ENCODE data around the gene KIAA0232. TPM values are rescaled to one million over a fixed set of nuclear protein-coding genes. Genes with fewer than 3 reads are reported as not detected.

KIAA0232 gene
- total and polyA plus RNA-seq, 9 donors, result 8.7 to 41.4 (median 38.5) TPM

GRCh38 chr4:6907658-6908191 lies 125.2 kb downstream of the KIAA0232 start:
- peak in 3 of 5 donors; percentile 38 to 63 (median 49) for DNase-seq
- Histone ChIP-seq H3K27me3 (no peaks in the 10 kb centered on the region), H3K4me3 (no peak overlapping the region), H3K27ac (no peak overlapping the region), H3K4me1 (ENCODE audit: insufficient read depth) (peaks cover 10% of the 10 kb centered on the region), H3K9me3 (no peaks in the 10 kb centered on the region), H3K36me3 (no peaks in the 10 kb centered on the region)
- no peak for TF ChIP-seq EP300 (IDR thresholded peaks at IDR 0.05)
- peak in 2 of 3 donors; percentile 9 to 24 for TF ChIP-seq CTCF (IDR thresholded peaks at IDR 0.05)
- intact Hi-C loops (cut with DNase I), result no loop called here
- WGBS, 3 donors, result 25 to 37% (median 34%) methylated on average over 22 of the region's 22 CpGs

GRCh38 chr4:6908432-6909112 lies 126.0 kb downstream of the KIAA0232 start:
- WGBS, 3 donors, result 15 to 22% (median 19%) methylated on average over 15 of the region's 15 CpGs
- Histone ChIP-seq H3K27ac (peak overlapping the region in 1 of 2 donors; percentile 99), H3K27me3 (no peaks in the 10 kb centered on the region), H3K4me1 (ENCODE audit: insufficient read depth) (peaks cover 10% of the 10 kb centered on the region), H3K9me3 (no peaks in the 10 kb centered on the region), H3K36me3 (no peaks in the 10 kb centered on the region), H3K4me3 (peak overlapping the region; percentile 84)
- DNase-seq, result peak in 1 of 5 donors; percentile 33
- intact Hi-C loops (cut with DNase I), result no loop called here
- TF ChIP-seq EP300 (IDR thresholded peaks at IDR 0.05) (no peak), POLR2A (IDR thresholded peaks at IDR 0.05) (no peak), CTCF (IDR thresholded peaks at IDR 0.05) (no peak)

GRCh38 chr4:6909113-6909969 lies 126.8 kb downstream of the KIAA0232 start, which contains the start of gene TBC1D14:
Gene TBC1D14 (plus strand): TSS chr4:6909826. CDS start chr4:6923390, 13,564 bp downstream.
- peak; percentile 88 to 91 (median 90) for DNase-seq
- intact Hi-C loops (cut with DNase I), result no loop called here
- TF ChIP-seq EP300 (IDR thresholded peaks at IDR 0.05) (no peak), CTCF (IDR thresholded peaks at IDR 0.05) (peak in 2 of 3 donors; percentile 42 to 61), POLR2A (IDR thresholded peaks at IDR 0.05) (peak; percentile 12)
- peak within 1 kb of the TSS; percentile 84 for H3K4me3 ChIP-seq
- H3K27me3 ChIP-seq, result no peaks in the 10 kb centered on the region
- H3K9me3 ChIP-seq, result no peaks in the 10 kb centered on the region
- H3K4me1 ChIP-seq (ENCODE audit: insufficient read depth), result peaks cover 10% of the 10 kb centered on the region
- peak within 1 kb of the TSS; percentile 94 to 99 for H3K27ac ChIP-seq
- no peaks in the 10 kb centered on the region for H3K36me3 ChIP-seq
- WGBS, 3 donors, result 0 to 1% (median 0%) methylated on average over 51 to 107 of the region's 108 CpGs

- WGBS, 3 donors, result 0 to 1% (median 0%) methylated on average over 26 to 58 of the region's 58 CpGs
- Histone ChIP-seq H3K27me3 (no peaks in the 10 kb centered on the region), H3K4me3 (peak overlapping the region; percentile 84), H3K27ac (peak overlapping the region in 1 of 2 donors; percentile 99), H3K9me3 (no peaks in the 10 kb centered on the region), H3K4me1 (ENCODE audit: insufficient read depth) (peaks cover 10% of the 10 kb centered on the region), H3K36me3 (no peaks in the 10 kb centered on the region)
- intact Hi-C loops (cut with DNase I), result loop anchor here in 2 of 4 donors (10.0 kb wide), 2 partner anchors 135 to 165 kb away; partner anchors contain the start of gene TADA2B (in 1 of the 2)
- no peak for TF ChIP-seq POLR2A (IDR thresholded peaks at IDR 0.05)
- no peak for TF ChIP-seq CTCF (IDR thresholded peaks at IDR 0.05)
- no peak for TF ChIP-seq EP300 (IDR thresholded peaks at IDR 0.05)
- peak; percentile 34 to 70 (median 57) for DNase-seq
Measured at GRCh38 chr4:6909970-6910339, 127.4 kb downstream of the KIAA0232 start.
